GM08714 (cell line): ENCODE measurements around the gene HS6ST1.

Source experiments
- H3K4me3 ChIP-seq: fragments of 200-500 bp; sonication (Bioruptor generic); 2 replicates; pipeline ENCODE4 v1.5.1; 2014; ENCODE audit warnings: mild to moderate bottlenecking, low read length, inconsistent platforms
- ZNF274 ChIP-seq: IDR thresholded peaks from 2 replicates; pipeline ENCODE4 v1.6.1; 2012; ENCODE audit warnings: mild to moderate bottlenecking, low read depth, low read length

The HS6ST1 gene

DNA sequence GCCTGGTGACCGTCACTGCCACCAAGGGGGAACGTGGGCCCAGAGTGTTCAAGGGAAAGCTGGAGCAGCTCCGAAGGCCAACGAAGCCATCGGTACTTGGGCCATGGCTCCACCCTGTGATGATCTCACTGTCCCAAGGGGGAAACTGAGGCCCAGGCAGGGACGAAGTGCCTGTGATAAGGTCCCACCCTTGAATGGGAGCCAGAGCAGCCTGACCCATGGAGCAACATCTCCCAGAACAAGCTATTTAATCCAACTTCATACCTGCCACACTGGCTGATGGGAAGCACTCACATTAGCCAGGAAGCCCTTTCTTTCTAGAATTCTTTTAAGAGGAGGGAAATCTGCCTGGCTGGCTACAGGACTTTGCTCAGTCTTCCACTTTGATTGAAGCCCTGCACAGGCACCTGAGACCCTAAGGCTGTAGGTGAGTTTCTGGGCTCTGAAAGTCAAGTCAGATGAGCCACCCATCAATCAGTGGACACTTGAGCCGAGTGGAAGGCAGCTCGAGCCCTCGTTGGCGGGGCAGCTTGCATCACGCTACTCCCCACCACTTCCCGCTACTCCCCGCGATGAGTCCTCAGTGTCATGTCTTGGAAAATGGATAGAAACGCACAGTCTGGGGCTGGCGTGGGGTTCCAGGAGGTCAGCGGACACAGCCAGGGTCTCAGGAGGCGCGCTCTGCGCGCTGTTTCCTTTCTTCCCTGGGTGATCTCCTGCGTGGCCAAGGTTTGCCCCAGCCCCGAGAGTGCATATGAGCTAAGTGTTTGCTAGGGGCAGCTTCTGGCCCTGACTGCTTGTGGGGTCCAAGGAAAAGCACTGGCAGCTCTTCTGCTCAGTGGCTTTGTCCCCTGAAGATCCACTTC, 2.5 kb upstream of the HS6ST1 start:
- TF ChIP-seq ZNF274: no peak
- no peak overlapping the region for H3K4me3 ChIP-seq

DNA sequence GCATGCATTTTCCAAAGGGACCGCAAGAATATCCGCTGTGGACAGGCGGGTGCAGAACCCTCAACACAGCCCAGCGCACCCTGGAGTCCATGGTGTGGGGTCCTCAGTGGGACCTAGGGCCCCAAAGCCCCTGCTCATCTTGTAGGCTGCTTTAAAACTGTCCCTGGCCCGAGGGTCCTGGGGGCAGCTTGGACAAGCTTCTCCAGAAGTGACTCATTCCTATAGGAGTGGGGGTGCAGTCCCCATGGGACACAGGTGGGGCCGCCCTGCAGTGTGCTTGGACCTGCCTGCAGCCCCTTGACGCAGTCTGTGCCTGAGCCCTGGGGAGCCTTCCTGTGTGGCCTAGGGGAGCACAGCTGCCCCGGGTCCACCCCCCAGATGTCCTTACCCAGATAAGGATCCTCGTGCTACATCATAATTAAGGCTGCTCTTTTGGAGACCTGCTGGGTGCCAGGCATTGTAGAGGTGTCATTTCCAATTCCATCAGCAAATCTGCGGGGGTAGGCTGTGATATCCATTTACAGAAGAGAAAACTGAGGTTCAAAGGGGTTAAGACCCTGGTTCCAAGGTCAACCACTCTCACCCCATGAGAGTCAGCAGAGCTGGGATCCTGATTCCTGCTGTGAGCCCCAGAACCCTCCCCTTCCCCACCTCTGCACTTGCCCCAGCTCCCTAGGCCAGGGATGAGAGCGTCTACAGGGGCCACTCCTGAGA, 1.7 kb upstream of the HS6ST1 start:
- H3K4me3 ChIP-seq: no peak overlapping the region
- TF ChIP-seq ZNF274: no peak

DNA sequence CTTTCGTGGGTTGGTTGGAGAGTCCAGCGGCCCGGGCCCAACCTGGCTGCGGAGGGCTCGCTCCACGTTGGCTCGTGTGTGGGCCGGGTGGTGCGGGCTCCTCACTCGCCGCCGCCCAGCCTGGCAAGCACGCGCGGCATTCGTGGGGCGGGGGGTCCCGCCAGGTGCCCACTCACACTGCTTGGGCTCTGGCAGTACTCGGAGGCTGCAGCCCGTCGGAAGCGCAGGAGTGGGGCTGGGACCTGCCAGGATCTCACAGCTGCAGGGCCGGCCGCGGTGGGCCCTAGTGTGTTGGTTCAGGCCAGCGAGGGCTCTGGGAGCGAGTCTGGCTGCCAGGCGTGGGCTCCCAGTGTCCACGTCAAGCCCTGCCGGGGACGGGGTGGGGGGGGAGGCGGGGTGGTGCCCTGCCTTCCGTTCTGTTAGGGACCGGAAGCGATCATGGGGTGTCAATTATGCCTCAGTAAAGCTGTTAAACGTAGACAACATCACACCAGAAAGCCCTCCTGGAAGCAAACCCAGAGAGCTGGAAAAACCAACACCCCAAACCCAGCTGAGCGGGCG, 1.0 kb upstream of the HS6ST1 start:
- no peak for TF ChIP-seq ZNF274
- no peak overlapping the region for H3K4me3 ChIP-seq

DNA sequence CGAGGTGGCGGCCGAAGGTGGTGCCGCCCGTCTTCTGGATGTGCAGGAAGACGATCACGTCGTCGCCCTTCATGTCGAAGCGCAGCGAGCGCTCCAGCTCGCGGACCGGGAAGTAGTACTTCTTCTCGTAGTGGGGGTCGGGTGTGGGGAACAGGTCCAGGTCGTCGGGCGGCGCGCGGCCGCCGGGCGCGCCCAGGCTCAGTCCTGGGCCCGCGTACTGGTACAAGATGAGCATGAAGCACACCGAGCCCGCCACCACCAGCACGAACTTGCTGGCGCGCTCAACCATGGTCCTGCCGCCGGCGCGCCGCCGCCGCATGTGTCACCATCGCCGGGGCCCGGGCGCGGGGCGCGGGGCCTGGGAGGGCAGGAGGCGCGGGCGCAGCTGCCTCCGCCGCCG, 423 bp downstream of the HS6ST1 start:
- H3K4me3 ChIP-seq: peak overlapping the region; percentile 26; the same call in 1 of the 2 replicates

DNA sequence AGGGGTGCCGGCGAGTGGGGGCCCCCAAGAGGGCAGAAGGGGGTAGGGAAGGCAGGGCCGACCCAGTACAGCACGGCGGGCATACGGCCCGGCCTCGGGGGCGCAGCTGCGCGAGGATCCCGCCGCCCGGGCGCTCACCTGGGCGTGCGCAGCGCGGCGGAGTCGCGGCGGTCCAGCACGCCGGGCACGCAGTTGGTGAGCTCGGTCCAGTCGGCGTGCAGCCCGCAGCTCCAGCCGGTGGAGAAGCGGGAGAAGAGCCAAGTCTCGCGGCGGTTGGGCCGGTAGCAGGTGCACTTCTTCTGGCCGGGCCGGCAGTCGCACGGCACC, 806 bp downstream of the HS6ST1 start:
- H3K4me3 ChIP-seq: peak overlapping the region; percentile 59; the same call in 1 of the 2 replicates

DNA sequence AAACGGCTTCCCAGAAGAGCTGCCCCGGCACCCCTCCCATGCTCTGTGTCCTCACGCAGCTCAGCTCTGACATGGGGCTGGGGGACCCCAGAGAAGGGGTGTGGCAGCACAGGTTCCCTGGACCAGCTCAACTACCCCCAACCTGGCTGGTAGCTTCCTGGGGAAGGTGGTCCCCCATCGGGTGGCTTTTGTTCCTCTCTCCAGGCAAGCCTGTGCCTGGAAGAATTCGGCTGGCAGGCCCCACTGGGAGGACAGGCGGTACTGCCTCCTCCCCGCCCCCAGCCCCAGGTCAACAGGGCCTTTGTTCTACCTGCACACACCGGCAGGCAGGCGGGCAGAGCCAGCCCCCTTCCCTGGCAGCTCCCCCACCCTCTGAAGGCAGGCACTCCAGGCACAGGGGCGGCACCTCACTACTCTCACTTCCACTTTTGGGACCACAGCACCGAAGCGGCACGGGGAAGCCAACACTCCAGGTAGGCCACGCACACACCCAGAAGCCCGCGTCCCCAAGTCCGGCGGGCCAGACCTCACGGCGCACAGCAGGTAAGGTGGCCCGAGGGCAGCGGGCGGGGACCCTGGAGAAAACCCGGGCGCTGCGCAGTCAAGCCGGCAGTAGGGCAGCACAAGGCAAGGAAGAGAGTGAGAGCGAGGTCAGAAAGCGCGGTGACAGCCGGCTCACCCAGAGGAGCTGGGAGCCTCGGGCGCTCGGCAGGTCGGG, 1.3 kb downstream of the HS6ST1 start:
- peak overlapping the region; percentile 59; the same call in 1 of the 2 replicates for H3K4me3 ChIP-seq
- no peak for TF ChIP-seq ZNF274

DNA sequence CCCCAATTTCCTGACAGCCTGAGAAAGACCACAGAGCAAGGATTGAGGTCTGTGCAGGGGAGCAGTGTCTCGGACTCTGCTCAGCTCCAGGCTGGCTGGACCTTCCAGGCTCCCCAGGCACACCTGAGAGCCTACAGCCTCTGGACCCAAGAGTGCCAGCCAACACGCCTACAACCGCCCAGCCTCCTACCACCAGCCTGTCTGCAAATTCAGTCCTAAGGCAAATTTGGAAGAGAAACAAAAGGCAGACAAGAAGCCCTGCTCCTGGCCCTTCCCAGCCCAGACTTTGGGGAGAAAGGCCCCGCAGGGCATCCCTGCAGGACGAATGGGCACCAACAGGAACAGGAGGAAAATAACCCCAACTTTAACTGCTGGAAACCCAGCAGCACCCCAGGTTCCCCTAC, 1.9 kb downstream of the HS6ST1 start:
- TF ChIP-seq ZNF274: no peak
- peak overlapping the region; percentile 59; the same call in 1 of the 2 replicates for H3K4me3 ChIP-seq

DNA sequence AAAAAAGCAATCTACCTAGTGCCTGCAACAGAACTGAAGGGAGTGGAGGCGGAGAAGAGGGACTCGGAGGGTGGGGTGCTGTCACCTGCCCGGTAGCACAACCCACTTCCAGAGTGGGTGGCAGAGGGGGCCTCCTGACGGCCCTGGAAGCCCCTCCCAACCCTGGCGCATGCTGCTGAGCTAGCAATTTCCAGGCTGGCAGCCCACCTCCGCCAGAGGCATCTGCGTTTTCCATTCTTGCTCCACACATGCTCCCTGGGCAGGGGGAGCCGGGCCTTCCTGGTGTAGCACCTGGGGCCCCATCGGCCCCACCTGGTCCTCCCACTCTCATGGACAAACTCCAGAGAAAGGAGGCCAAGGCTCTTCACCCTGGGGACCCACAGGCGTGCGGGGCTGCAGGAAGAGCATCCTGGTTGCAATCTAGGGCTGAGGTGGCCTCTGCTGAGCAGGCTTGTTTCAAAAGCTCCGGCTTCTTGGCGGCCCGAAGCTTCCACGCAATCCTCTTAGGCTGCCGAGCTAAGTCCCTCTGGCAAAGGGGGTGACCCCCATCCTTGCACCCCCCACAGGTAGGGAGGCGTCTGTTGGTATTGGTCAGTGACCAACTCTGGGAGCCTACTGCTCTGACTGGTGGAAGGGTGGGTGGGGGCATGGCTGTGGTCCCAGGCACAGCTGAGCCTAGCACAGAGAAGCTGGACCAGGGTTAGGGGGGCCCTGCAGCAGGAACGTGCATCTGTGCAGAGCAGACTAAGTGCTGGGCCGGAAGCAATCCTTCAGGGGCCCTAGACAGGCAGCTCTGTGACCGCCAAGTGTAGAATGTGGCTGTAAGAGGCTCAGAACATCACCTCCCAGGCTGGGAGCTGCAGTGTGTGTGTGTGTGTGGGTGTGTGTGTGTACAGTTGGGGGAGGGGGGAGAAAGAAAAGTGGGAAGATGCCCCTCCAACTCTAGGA, 2.6 kb downstream of the HS6ST1 start:
- H3K4me3 ChIP-seq: no peak overlapping the region
- no peak for TF ChIP-seq ZNF274

DNA sequence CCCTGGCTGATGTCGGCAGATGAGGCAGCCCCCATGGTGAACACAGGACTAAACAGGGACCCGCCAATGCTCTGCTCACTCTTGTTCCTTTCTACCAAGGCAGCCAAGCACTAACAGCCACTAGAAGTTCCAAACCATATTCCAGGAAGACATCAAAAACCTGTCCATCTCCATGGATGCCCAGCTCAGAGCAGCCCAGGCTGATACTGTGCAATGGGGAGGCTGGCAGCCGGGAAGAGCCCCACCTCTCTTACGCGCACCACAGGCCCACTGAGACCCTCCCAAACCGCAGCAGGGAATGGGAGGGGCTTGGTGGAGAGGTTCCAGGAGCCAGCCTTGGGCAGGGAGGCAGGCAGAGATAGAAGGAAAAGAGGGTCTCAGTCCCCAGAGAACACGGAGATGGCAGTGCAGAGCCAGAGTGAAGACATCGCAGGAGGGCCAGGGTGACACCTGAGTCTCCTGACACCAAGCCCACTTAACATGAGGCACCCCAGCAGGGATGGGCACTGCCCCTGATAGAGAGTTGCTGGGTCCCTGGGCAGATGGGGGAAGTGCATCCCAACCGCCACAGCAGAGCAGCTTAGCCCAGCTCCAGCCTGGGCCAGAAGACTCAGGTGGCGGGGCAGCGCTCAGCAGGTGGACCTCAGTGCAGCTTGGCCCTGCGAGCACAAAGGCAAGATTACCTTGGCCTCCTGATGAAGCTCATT, 3.4 kb downstream of the HS6ST1 start:
- no peak overlapping the region for H3K4me3 ChIP-seq
- no peak for TF ChIP-seq ZNF274

DNA sequence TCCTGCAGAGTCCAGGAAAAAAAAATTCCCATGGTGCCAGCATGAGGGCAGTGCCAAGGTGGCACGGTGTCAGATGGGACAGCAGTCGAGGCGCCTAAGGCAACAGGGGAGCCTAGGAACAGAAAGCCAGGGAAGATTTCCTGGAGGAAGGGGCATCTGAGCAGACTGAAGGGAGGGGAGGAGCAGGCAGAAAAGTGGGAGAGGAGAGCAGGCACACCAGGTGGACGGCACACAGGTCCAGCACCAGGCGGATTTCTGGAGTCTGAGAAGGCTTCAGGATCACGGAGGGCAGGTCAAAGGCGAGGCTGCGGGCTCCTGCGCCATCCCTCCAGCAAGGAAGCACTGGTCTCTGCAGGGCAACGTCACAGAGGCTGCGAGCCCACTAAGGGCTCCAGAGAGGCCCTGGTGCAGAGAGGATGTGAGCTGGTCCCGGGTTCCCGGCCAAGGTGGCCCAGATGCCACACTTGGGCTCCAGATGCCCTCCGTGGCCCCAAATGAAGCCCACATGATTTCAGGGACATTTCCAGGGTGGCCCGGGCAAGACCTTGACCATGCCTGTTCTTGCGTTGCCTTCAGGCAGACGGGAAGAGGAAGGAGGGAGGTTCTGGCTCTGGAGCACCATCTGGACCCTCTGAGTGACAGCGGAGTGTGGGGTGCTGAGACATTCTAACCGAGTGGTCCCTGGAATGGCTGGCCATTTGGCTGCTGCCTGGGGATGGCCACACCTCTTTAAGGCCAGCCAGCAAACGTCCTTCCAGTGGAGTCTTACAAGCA, 4.1 kb downstream of the HS6ST1 start:
- no peak for TF ChIP-seq ZNF274
- no peak overlapping the region for H3K4me3 ChIP-seq

DNA sequence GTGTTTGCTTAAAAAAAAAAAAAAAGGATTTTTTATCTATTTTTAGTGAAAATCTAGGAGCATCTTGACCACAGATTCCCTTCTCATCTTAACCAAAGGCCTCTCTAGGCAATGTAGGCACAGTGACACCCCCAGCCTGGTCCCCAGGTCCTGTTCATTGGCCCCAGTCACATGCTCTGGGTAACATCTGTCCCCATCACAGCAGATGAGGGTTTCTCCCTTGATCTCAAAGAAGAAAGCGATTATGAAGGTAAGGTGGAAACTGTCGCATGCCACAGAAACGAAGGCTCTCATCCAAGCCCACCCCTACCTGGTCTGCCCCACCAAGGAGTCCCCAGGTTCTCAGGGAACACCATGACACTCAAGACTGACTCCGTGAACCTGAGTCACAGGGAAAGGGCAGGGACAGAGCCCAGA, 4.7 kb downstream of the HS6ST1 start:
- H3K4me3 ChIP-seq: no peak overlapping the region
- no peak for TF ChIP-seq ZNF274

DNA sequence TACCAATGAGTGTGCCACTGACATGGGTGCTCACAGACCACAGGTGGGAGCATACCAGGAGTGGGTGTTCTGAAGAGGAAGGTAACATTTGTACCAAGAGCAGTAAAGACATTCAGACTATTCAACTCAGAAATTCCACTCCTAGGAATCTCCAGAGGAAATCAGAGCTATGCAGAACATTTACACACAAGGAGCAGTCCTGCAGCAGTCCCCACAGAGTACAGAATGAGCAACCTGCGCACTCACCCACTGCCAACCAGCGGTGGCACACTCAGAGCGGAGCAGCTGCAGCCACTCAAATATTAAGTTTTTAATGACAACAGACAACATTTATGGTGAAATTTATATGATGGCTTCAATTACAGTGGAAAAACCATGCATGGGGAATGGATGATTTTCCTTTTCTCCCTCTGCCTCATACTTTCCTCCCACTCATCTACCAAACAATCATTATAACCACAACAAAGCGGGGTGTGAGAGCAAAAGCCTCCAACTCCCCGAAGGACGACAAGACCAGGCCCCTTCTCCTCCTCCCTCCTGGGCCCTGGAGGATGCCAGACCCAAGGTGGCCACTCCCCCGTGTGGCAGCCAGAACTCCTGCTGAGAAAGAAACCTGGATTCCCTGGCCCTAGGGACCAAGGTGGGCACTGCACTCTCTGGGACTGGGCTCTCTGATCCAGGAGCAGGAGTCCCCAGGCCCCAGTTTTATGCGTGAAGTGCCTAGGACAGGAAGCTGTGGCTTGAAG, 5.4 kb downstream of the HS6ST1 start:
- H3K4me3 ChIP-seq: no peak overlapping the region
- no peak for TF ChIP-seq ZNF274
